ENCODE results near the gene CHAF1A.

CHAF1A gene

DNA sequence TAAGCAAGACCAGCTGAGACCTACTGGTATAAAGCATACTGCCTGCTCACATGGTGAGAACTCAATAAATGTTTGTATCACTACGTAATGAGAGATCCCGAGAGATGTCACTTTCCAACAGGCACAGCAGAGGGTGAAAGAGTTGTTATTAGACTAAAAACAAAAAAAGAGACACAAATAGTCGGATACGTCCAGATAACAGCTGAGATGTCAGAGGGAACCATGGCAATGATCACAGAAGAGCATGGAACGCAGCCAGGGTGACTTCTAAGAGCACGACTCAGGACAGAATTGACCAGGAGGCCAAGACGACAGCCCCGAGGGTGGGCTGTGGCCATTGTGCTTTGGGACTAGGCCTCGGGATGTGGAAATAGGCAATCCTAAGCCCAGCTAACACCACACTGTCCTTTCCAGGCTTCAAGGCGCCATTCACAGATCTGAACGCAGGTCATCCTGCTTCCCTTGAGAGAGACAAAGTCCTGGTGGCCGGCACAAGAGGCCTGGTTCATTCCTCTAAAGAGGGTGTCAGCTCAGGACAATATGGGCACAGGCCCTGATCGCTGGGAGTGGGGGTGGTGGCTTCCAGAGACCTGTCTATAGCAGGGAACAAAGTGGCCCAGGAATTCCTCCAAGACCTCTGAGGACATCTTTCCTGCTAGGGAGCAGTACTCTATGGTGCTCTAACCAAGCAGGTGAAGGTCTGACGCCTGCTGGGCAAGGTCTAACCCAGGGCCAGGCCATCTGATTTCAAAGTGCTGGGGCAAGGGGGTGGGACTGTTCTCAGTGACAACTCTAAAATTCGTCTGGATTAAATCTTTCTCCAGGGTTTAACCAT lies 5.3 kb upstream of the CHAF1A start:
- no peaks in the 10 kb centered on the region for H3K27me3 ChIP-seq
- no peaks in the 10 kb centered on the region for H3K9me3 ChIP-seq
- peaks cover 38 to 45% of the 10 kb centered on the region in 2 experiments for H3K4me1 ChIP-seq (ENCODE audit: control insufficient read depth in 1 of 2, insufficient read depth in 1 of 2, low read depth in 1 of 2, low read length in 1 of 2)
- no peak overlapping the region for H3K4me3 ChIP-seq (ENCODE audit: low read depth in 1 of 2, low read length in 1 of 2)
- H3K36me3 ChIP-seq = peaks cover 25% of the 10 kb centered on the region
- TF ChIP-seq, protein P1, sequence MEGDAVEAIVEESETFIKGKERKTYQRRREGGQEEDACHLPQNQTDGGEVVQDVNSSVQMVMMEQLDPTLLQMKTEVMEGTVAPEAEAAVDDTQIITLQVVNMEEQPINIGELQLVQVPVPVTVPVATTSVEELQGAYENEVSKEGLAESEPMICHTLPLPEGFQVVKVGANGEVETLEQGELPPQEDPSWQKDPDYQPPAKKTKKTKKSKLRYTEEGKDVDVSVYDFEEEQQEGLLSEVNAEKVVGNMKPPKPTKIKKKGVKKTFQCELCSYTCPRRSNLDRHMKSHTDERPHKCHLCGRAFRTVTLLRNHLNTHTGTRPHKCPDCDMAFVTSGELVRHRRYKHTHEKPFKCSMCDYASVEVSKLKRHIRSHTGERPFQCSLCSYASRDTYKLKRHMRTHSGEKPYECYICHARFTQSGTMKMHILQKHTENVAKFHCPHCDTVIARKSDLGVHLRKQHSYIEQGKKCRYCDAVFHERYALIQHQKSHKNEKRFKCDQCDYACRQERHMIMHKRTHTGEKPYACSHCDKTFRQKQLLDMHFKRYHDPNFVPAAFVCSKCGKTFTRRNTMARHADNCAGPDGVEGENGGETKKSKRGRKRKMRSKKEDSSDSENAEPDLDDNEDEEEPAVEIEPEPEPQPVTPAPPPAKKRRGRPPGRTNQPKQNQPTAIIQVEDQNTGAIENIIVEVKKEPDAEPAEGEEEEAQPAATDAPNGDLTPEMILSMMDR (IDR thresholded peaks at IDR 0.05) = no peak
- H3K27ac ChIP-seq = peak overlapping the region; percentile 99

DNA sequence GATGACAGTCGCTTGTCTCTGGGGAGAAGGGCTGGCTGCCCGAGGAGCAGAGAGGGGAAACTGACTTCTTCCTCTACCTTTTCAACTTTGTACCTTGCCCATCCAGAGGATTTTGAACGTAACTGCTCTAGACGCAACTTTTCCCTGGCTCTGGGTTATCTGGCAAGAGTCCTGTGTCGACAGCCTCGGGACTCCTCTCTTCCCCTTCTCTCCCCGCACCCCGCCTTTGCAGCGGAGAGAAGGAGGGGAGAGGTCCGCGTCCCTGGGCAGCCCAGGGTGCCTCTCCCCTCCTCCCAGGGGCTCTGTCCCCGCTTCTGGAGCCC lies 2.7 kb upstream of the CHAF1A start:
- Histone ChIP-seq H3K4me3 (ENCODE audit: low read depth in 1 of 2, low read length in 1 of 2) (peak overlapping the region; percentile 69 to 88), H3K9me3 (no peaks in the 10 kb centered on the region), H3K4me1 (ENCODE audit: control insufficient read depth in 1 of 2, insufficient read depth in 1 of 2, low read depth in 1 of 2, low read length in 1 of 2) (peaks cover 41 to 43% of the 10 kb centered on the region in 2 experiments), H3K36me3 (peaks cover 21% of the 10 kb centered on the region), H3K27me3 (no peaks in the 10 kb centered on the region), H3K27ac (peak overlapping the region; percentile 99)
- TF ChIP-seq, protein P1 (IDR thresholded peaks at IDR 0.05) = no peak

DNA sequence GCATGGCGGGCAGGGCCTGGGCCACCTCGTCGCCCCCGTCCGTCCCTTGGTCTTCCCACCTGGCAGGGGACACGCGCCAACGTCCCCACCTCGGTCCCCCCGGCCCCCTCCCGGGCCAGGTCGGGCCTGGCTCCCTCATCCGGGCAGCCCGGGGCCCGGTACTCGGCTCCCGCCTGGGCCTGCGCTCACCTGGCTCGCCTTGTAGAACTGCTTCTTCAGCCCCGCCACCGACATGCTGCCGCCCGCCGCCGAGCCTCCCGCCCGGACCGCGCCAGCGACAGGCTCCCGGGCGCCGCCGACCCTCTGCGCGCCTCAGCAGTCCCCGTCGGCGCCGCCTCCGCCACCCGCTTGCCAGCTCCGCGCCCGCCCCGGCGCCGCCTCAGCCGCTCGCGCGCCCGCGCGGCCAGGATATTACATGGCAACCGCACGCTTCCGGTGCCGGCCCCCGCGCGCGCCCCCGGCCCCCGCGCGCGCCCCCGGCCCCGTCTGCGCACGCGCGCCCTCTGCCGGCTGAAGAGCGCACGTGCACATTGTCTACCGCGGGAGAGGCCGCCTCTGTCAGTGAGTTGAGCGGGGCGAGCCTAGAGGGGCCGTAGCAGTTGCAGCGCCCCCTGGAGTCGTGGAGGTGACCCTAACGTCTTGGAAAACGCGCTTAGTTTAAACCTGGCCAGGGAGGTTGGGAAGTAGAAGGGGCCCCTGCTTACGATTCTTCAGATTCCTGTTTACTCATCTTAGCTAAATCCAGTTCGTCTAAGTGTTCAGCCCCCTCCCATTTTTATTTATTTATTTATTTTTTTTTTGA lies 2.1 kb upstream of the CHAF1A start, which contains the start of gene SH3GL1:
Gene SH3GL1 (minus strand): TSS at position 413 of the 802 bp plus-strand sequence. CDS start 179 bp downstream, at position 234.
- Histone ChIP-seq H3K9me3 (no peaks in the 10 kb centered on the region), H3K27me3 (no peaks in the 10 kb centered on the region), H3K4me3 (ENCODE audit: low read depth in 1 of 2, low read length in 1 of 2) (peak within 1 kb of the TSS; percentile 69 to 88), H3K36me3 (peaks cover 16% of the 10 kb centered on the region), H3K27ac (peak within 1 kb of the TSS; percentile 99), H3K4me1 (ENCODE audit: control insufficient read depth in 1 of 2, insufficient read depth in 1 of 2, low read depth in 1 of 2, low read length in 1 of 2) (peaks cover 41 to 43% of the 10 kb centered on the region in 2 experiments)
- TF ChIP-seq, protein P1 (IDR thresholded peaks at IDR 0.05) = peak; percentile 99

DNA sequence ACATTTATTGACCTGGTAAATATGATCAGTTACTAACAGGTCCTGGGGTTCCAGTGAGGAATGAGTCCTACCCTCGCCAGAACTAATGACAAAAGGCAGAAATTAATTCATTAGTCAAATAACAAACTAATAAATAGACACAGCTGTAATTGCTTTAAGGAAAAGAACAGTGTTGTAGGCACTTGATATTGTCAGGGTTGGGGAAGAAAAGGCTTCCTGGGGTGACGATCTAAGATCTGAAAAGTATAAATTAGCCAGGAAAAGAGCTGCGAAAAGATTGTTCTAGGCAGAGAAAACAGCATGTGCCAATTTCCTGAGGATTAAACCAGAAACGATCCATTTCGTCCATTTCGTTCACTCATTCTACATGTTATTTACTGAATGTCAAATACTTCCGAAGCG lies 670 bp upstream of the CHAF1A start:
- Histone ChIP-seq H3K4me1 (ENCODE audit: control insufficient read depth in 1 of 2, insufficient read depth in 1 of 2, low read depth in 1 of 2, low read length in 1 of 2) (peaks cover 41 to 43% of the 10 kb centered on the region in 2 experiments), H3K27ac (peak overlapping the region; percentile 99), H3K36me3 (peaks cover 6% of the 10 kb centered on the region), H3K4me3 (ENCODE audit: low read depth in 1 of 2, low read length in 1 of 2) (peak overlapping the region; percentile 78 to 91), H3K27me3 (no peaks in the 10 kb centered on the region), H3K9me3 (no peaks in the 10 kb centered on the region)
- TF ChIP-seq, protein P1 (IDR thresholded peaks at IDR 0.05) = no peak

DNA sequence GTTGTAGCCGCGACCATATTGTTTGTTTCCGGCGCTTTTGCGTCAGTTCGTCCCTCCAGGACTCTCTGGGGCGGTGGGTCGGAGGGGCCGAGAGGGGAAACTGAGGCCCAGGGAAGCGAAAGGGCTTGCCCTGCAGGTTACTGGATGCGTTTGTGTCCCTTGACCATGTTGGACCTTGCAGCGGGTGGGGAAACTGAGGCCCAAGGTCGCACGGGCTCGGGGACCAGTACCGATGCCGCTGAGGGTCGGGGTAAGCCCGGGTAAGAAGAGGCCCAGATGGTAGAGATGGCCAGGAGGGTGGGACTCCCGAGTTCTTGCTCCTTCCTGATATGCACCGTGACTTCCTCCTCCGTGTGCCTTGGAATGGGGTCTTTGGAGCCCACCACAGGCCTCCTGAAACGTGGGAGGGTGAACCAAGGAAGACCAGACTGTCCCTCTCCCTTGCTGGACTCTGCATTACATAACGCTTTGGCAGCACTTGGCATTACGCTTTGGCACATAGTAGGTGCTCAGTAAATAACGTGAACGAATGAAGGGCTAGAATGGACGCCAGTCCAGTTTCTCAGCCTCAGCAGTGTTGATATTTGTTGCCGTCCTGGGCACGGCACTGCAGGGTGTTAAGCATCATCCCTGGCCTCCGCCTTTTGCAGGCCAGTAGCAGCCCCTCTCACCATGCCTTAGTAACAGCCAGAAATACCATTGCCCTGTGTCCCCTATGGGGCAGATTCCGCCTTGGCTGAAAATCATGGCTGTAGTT lies 743 bp downstream of the CHAF1A start:
- peak overlapping the region; percentile 78 to 91 for H3K4me3 ChIP-seq (ENCODE audit: low read depth in 1 of 2, low read length in 1 of 2)

More for the DNA sequence above, 743 bp downstream of the CHAF1A start:
- TF ChIP-seq, protein P1 (IDR thresholded peaks at IDR 0.05) = no peak
- peaks cover 38 to 39% of the 10 kb centered on the region in 2 experiments for H3K4me1 ChIP-seq (ENCODE audit: control insufficient read depth in 1 of 2, insufficient read depth in 1 of 2, low read depth in 1 of 2, low read length in 1 of 2)
- no peaks in the 10 kb centered on the region for H3K27me3 ChIP-seq
- no peaks in the 10 kb centered on the region for H3K9me3 ChIP-seq
- peak overlapping the region; percentile 99 for H3K27ac ChIP-seq
- no peaks in the 10 kb centered on the region for H3K36me3 ChIP-seq

Measured in neutrophil (primary cell).